ENCODE measurements around the gene PARD3B.

GRCh38 chr2:205145888-205146287 lies 600.6 kb downstream of the PARD3B start:
- TF ChIP-seq POLR2A (IDR thresholded peaks at IDR 0.05; ENCODE audit: low read depth, low read length) (no peak), POLR2AphosphoS5 (IDR thresholded peaks at IDR 0.05; ENCODE audit: low read depth, low read length) (no peak), TAF1 (IDR thresholded peaks at IDR 0.05; ENCODE audit: borderline replicate concordance, low read depth, low read length) (no peak)

Measured in GM12892 (cell line).